D721Med (cell line): Measurements from ENCODE around the gene CDC42BPB.

Source experiments
- DNase-seq: peaks from one replicate; pipeline ENCODE4 v3.0.0; 2011; ENCODE audit warnings: low spot score; ENCODE audit not compliant: insufficient read length
- FAIRE-seq: peaks from 2 replicates; lab custom pipeline; 2011; peaks lifted over from hg19 to GRCh38; lab: Jason Lieb, UNC
- CTCF ChIP-seq: IDR thresholded peaks from 2 replicates; pipeline ENCODE4 v1.5.1; 2012; ENCODE audit warnings: mild to moderate bottlenecking, control low read depth; ENCODE audit not compliant: insufficient read depth; ENCODE audit errors: missing control alignments

CDC42BPB gene

GRCh38 chr14:103014466-103015228 lies 42.7 kb downstream of the CDC42BPB start:
- DNase-seq: no peak
- no peak for FAIRE-seq
- no peak for TF ChIP-seq CTCF

GRCh38 chr14:103013028-103013427 lies 44.3 kb downstream of the CDC42BPB start:
- FAIRE-seq: no peak

DNA sequence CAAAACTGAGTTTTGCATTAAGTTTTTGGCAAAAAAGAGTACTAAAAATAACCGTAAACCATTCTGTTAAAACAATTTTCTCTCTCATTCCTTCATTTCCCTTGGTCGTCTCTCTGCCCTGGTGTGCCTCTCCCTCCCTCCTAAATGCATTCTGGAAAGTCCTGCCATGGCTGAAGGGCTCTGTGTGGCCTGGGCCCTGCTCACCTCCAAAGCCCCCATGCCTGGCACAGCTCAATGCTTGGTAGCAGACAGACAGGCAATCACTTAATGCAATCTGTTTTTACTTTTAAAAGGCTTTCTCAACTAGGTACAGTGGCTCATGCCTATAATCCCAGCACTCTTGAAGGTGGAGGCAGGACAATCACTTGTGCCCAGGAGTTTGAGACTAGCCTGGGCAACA lies 47.8 kb downstream of the CDC42BPB start:
- TF ChIP-seq CTCF: no peak
- DNase-seq (no peak), FAIRE-seq (no peak)

More at GRCh38 chr14:103013028-103013427, 44.3 kb downstream of the CDC42BPB start:
- no peak for DNase-seq
- TF ChIP-seq CTCF: no peak

GRCh38 chr14:103008768-103009357 lies 48.5 kb downstream of the CDC42BPB start:
- TF ChIP-seq CTCF: no peak
- DNase-seq (no peak), FAIRE-seq (no peak)

DNA sequence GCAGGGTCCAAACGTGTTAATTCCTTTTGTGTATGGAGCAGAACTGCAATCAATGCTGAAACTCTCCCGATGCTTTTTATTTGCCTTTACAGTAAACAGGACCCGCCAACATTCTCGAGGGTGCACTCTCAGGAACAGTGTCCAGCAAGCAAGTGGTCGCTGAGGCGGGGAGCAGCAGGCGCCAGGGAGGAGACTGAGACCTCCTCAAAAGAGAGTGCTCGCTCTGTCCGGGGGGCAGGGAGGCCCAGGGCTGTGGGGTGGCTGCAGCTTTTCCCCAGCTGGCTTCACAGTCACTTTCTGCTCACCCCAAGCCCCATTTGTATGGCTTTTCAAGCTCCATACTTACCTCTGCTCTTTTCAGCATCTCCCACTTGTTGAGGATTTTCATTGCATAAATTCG lies 49.2 kb downstream of the CDC42BPB start:
- DNase-seq (no peak), FAIRE-seq (no peak)
- TF ChIP-seq CTCF: no peak

- FAIRE-seq (no peak), DNase-seq (no peak)
- no peak for TF ChIP-seq CTCF
Measured at GRCh38 chr14:103007555-103007954, 49.8 kb downstream of the CDC42BPB start.

DNA sequence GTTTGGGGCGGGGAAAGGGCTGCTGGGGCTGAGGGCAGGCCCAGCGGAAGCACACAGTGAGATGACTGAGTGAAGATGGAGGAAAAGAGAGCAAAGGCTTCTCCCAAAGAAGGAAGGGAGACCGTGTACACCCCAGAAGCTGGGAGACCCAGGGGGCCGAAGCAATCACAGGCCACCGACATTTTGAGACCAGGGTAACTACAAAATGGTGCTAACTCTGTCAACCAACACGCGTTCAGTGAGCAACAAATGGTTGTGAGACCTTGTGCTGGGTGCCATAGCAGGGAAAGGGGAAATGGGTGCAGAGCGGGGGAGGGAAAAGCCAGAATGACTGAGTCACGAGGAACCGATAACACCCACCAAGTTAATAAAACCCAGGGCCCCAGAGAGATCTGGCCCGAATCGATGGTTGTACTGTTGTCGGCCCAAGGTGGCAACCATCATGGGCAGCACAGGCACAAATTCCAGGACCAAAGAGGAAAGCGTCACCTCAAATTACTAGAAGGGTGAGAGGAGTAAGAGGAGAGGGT lies 50.3 kb downstream of the CDC42BPB start:
- TF ChIP-seq CTCF: no peak
- no peak for DNase-seq
- no peak for FAIRE-seq
